Measurements from ENCODE around the gene S100A5. TPM values are rescaled to one million over a fixed set of nuclear protein-coding genes. Genes with fewer than 3 reads are reported as not detected.

The S100A5 gene
- total and polyA plus RNA-seq, 5 donors = not detected

- ATAC-seq (no peak), DNase-seq (no peak)
- no peak overlapping the region for H3K27ac ChIP-seq (ENCODE audit: low read length)
- H3K9me3 ChIP-seq (ENCODE audit: control insufficient read depth, low read length) = no peaks in the 10 kb centered on the region
- WGBS = 88% methylated on average over 19 of the region's 19 CpGs
- H3K27me3 ChIP-seq (ENCODE audit: control insufficient read depth, insufficient read depth) = no peaks in the 10 kb centered on the region
- intact Hi-C loops (cut with DNase I) = no loop called here
- H3K4me1 ChIP-seq (ENCODE audit: control insufficient read depth, insufficient read depth, low read length) = peaks cover 20% of the 10 kb centered on the region
- H3K4me3 ChIP-seq (ENCODE audit: low read length) = no peak overlapping the region
Observed at GRCh38 chr1:153547560-153548551, 7.1 kb upstream of the S100A5 start.

- intact Hi-C loops (cut with DNase I) = no loop called here
- Histone ChIP-seq H3K27me3 (ENCODE audit: control insufficient read depth, insufficient read depth) (no peaks in the 10 kb centered on the region), H3K4me3 (ENCODE audit: low read length) (no peak overlapping the region), H3K9me3 (ENCODE audit: control insufficient read depth, low read length) (no peaks in the 10 kb centered on the region), H3K4me1 (ENCODE audit: control insufficient read depth, insufficient read depth, low read length) (peaks cover 20% of the 10 kb centered on the region), H3K27ac (ENCODE audit: low read length) (no peak overlapping the region)
- ATAC-seq = no peak
- no peak for DNase-seq
- WGBS = 83% methylated on average over 14 of the region's 14 CpGs
Observed at GRCh38 chr1:153546796-153547559, 6.2 kb upstream of the S100A5 start.

- WGBS = 93% methylated on average over 8 of the region's 8 CpGs
- Histone ChIP-seq H3K27me3 (ENCODE audit: control insufficient read depth, insufficient read depth) (no peaks in the 10 kb centered on the region), H3K4me1 (ENCODE audit: control insufficient read depth, insufficient read depth, low read length) (peaks cover 20% of the 10 kb centered on the region), H3K4me3 (ENCODE audit: low read length) (no peak overlapping the region), H3K27ac (ENCODE audit: low read length) (no peak overlapping the region), H3K9me3 (ENCODE audit: control insufficient read depth, low read length) (no peaks in the 10 kb centered on the region)
- ATAC-seq (no peak), DNase-seq (peak in 1 of 3 donors; percentile 52)
- intact Hi-C loops (cut with DNase I) = no loop called here
Observed at GRCh38 chr1:153546371-153546770, 5.6 kb upstream of the S100A5 start.

- H3K9me3 ChIP-seq (ENCODE audit: control insufficient read depth, low read length) = no peaks in the 10 kb centered on the region
- peak within 1 kb of the TSS; percentile 38 for H3K4me3 ChIP-seq (ENCODE audit: low read length)
- peak within 1 kb of the TSS; percentile 58 for H3K27ac ChIP-seq (ENCODE audit: low read length)
- peak; percentile 88 to 89 for ATAC-seq
- H3K4me1 ChIP-seq (ENCODE audit: control insufficient read depth, insufficient read depth, low read length) = peaks cover 20% of the 10 kb centered on the region
- WGBS = 39% methylated on average over 19 of the region's 19 CpGs
- H3K27me3 ChIP-seq (ENCODE audit: control insufficient read depth, insufficient read depth) = no peaks in the 10 kb centered on the region
- intact Hi-C loops (cut with DNase I) = no loop called here
- DNase-seq = peak; percentile 96 to 98 (median 98)
Observed at GRCh38 chr1:153545067-153546055, 4.6 kb upstream of the S100A5 start, which contains the start of gene S100A4. Gene S100A4, minus strand, starts transcription at chr1:153545806. Its CDS starts 1,012 bp downstream, at chr1:153544794.

GRCh38 chr1:153544453-153545066, 3.8 kb upstream of the S100A5 start:
- ATAC-seq = no peak
- H3K9me3 ChIP-seq (ENCODE audit: control insufficient read depth, low read length) = no peaks in the 10 kb centered on the region
- H3K4me1 ChIP-seq (ENCODE audit: control insufficient read depth, insufficient read depth, low read length) = peaks cover 13% of the 10 kb centered on the region
- intact Hi-C loops (cut with DNase I) = no loop called here
- H3K27ac ChIP-seq (ENCODE audit: low read length) = peak overlapping the region; percentile 58
- 61% methylated on average over 10 of the region's 10 CpGs for WGBS
- H3K27me3 ChIP-seq (ENCODE audit: control insufficient read depth, insufficient read depth) = no peaks in the 10 kb centered on the region
- peak overlapping the region; percentile 18 for H3K4me3 ChIP-seq (ENCODE audit: low read length)
- DNase-seq = no peak

- Histone ChIP-seq H3K27ac (ENCODE audit: low read length) (no peak overlapping the region), H3K27me3 (ENCODE audit: control insufficient read depth, insufficient read depth) (no peaks in the 10 kb centered on the region), H3K9me3 (ENCODE audit: control insufficient read depth, low read length) (no peaks in the 10 kb centered on the region), H3K4me1 (ENCODE audit: control insufficient read depth, insufficient read depth, low read length) (peaks cover 10% of the 10 kb centered on the region), H3K4me3 (ENCODE audit: low read length) (no peak overlapping the region)
- no peak for ATAC-seq
- intact Hi-C loops (cut with DNase I) = no loop called here
- WGBS = 84% methylated on average over 4 of the region's 4 CpGs
- no peak for DNase-seq
Observed at GRCh38 chr1:153543736-153544135, 3.0 kb upstream of the S100A5 start.

GRCh38 chr1:153542956-153543711, 2.4 kb upstream of the S100A5 start:
- Histone ChIP-seq H3K4me1 (ENCODE audit: control insufficient read depth, insufficient read depth, low read length) (peaks cover 10% of the 10 kb centered on the region), H3K27me3 (ENCODE audit: control insufficient read depth, insufficient read depth) (no peaks in the 10 kb centered on the region), H3K4me3 (ENCODE audit: low read length) (no peak overlapping the region), H3K9me3 (ENCODE audit: control insufficient read depth, low read length) (no peaks in the 10 kb centered on the region), H3K27ac (ENCODE audit: low read length) (no peak overlapping the region)
- intact Hi-C loops (cut with DNase I) = no loop called here
- DNase-seq (no peak), ATAC-seq (no peak)
- WGBS = 74% methylated on average over 13 of the region's 13 CpGs

- intact Hi-C loops (cut with DNase I) = no loop called here
- WGBS = 74% methylated on average over 13 of the region's 13 CpGs
- Histone ChIP-seq H3K27ac (ENCODE audit: low read length) (no peak overlapping the region), H3K4me3 (ENCODE audit: low read length) (no peak overlapping the region), H3K9me3 (ENCODE audit: control insufficient read depth, low read length) (no peaks in the 10 kb centered on the region), H3K27me3 (ENCODE audit: control insufficient read depth, insufficient read depth) (no peaks in the 10 kb centered on the region), H3K4me1 (ENCODE audit: control insufficient read depth, insufficient read depth, low read length) (peaks cover 10% of the 10 kb centered on the region)
- no peak for ATAC-seq
- no peak for DNase-seq
Observed at GRCh38 chr1:153541641-153542590, 1.2 kb upstream of the S100A5 start.
